H9 (cell line): ENCODE data around the gene GALT. TPM values are rescaled to one million over a fixed set of nuclear protein-coding genes. Genes with fewer than 3 reads are reported as not detected.

Source experiments
- DNase-seq: peaks from one replicate; pipeline ENCODE4 v3.0.0-alpha.2; 2017
- H2AFZ ChIP-seq: one replicate; pipeline ENCODE4 v1.6.1; 2013; ENCODE audit warnings: mild to moderate bottlenecking, low read length, control low read depth, moderate library complexity
- H2AK5ac ChIP-seq: 2 replicates; pipeline ENCODE4 v1.6.1; 2013; ENCODE audit warnings: low read length, control low read depth, mixed read lengths; ENCODE audit not compliant: insufficient read length
- H2BK120ac ChIP-seq: one replicate; pipeline ENCODE4 v1.6.1; 2013; ENCODE audit warnings: low read depth, mild to moderate bottlenecking, low read length, control low read depth, inconsistent platforms; ENCODE audit not compliant: poor library complexity, severe bottlenecking
- H2BK12ac ChIP-seq: 2 replicates; pipeline ENCODE4 v1.6.1; 2013; ENCODE audit warnings: low read length, control low read depth, mixed read lengths, low read depth; ENCODE audit not compliant: insufficient read length
- H2BK15ac ChIP-seq: 2 replicates; pipeline ENCODE4 v1.6.1; 2013; ENCODE audit warnings: low read depth, low read length, control low read depth
- H2BK20ac ChIP-seq: one replicate; pipeline ENCODE4 v1.6.1; 2013; ENCODE audit warnings: low read depth, mild to moderate bottlenecking, low read length, control low read depth, inconsistent platforms; ENCODE audit not compliant: poor library complexity, severe bottlenecking
- H2BK5ac ChIP-seq: 2 replicates; pipeline ENCODE4 v1.6.1; 2013; ENCODE audit warnings: low read length, control low read depth, mixed read lengths; ENCODE audit not compliant: insufficient read length
- H3K14ac ChIP-seq: 2 replicates; pipeline ENCODE4 v1.6.1; 2013; ENCODE audit warnings: low read length, control low read depth; ENCODE audit not compliant: insufficient read depth
- H3K18ac ChIP-seq: 2 replicates; pipeline ENCODE4 v1.6.1; 2013; ENCODE audit warnings: low read depth, mild to moderate bottlenecking, mixed read lengths, low read length, control low read depth; ENCODE audit not compliant: insufficient read length
- H3K23ac ChIP-seq: 2 replicates; pipeline ENCODE4 v1.6.1; 2013; ENCODE audit warnings: low read length, control low read depth, mixed read lengths, low read depth; ENCODE audit not compliant: insufficient read length
- H3K23me2 ChIP-seq: 2 replicates; pipeline ENCODE4 v1.6.1; 2013; ENCODE audit warnings: low read depth, mild to moderate bottlenecking, mixed read lengths, low read length, control low read depth; ENCODE audit not compliant: insufficient read length, poor library complexity, severe bottlenecking
- H3K27ac ChIP-seq: 2 replicates; pipeline ENCODE4 v1.5.1; 2013; ENCODE audit warnings: low read length, control low read depth, mixed read lengths, low read depth; ENCODE audit not compliant: insufficient read length
- H3K27me3 ChIP-seq: 2 replicates; pipeline ENCODE4 v1.6.1; 2013; ENCODE audit warnings: low read length, control low read depth, inconsistent platforms; ENCODE audit not compliant: insufficient read depth
- H3K4ac ChIP-seq: 2 replicates; pipeline ENCODE4 v1.6.1; 2013; ENCODE audit warnings: low read depth, mild to moderate bottlenecking, control low read depth, inconsistent platforms, low read length, moderate library complexity
- H3K4me1 ChIP-seq: 2 replicates; pipeline ENCODE4 v1.6.1; 2013; ENCODE audit warnings: low read length, control low read depth, inconsistent platforms; ENCODE audit not compliant: insufficient read depth
- H3K4me2 ChIP-seq: 2 replicates; pipeline ENCODE4 v1.6.1; 2013; ENCODE audit warnings: low read length, control low read depth, mixed read lengths; ENCODE audit not compliant: insufficient read length, insufficient read depth
- H3K56ac ChIP-seq: 2 replicates; pipeline ENCODE4 v1.6.1; 2013; ENCODE audit warnings: low read depth, mild to moderate bottlenecking, mixed read lengths, low read length, control low read depth; ENCODE audit not compliant: insufficient read length
- H3K79me1 ChIP-seq: 2 replicates; pipeline ENCODE4 v1.6.1; 2013; ENCODE audit warnings: low read depth, mild to moderate bottlenecking, moderate library complexity, low read length, control low read depth, inconsistent platforms; ENCODE audit not compliant: insufficient read depth, poor library complexity, severe bottlenecking
- H3K79me2 ChIP-seq: 2 replicates; pipeline ENCODE4 v1.6.1; 2013; ENCODE audit warnings: low read length, control low read depth, inconsistent platforms; ENCODE audit not compliant: insufficient read depth
- H3K9ac ChIP-seq: 2 replicates; pipeline ENCODE4 v1.6.1; 2013; ENCODE audit warnings: low read length, control low read depth, mixed read lengths; ENCODE audit not compliant: insufficient read length; ENCODE audit errors: extremely low read depth
- H3K9me3 ChIP-seq: one replicate; pipeline ENCODE4 v1.6.1; 2013; ENCODE audit warnings: low read depth, low read length, inconsistent platforms; ENCODE audit not compliant: control insufficient read depth
- H3T11ph ChIP-seq: one replicate; pipeline ENCODE4 v1.6.1; 2013; ENCODE audit warnings: mild to moderate bottlenecking, low read length, control low read depth, inconsistent platforms
- H4K20me1 ChIP-seq: one replicate; pipeline ENCODE4 v1.6.1; 2013; ENCODE audit not compliant: control insufficient read depth, insufficient read length, insufficient read depth
- H4K5ac ChIP-seq: 2 replicates; pipeline ENCODE4 v1.6.1; 2013; ENCODE audit warnings: low read depth, mild to moderate bottlenecking, mixed read lengths, low read length, control low read depth; ENCODE audit not compliant: insufficient read length
- H4K8ac ChIP-seq: replicated peaks from 2 replicates; pipeline ENCODE4 v1.6.1; 2013; ENCODE audit warnings: low read length, control low read depth, mixed read lengths, low read depth; ENCODE audit not compliant: insufficient read length
- H4K91ac ChIP-seq: 2 replicates; pipeline ENCODE4 v1.6.1; 2013; ENCODE audit warnings: low read depth, mild to moderate bottlenecking, moderate library complexity, mixed read lengths, low read length, control low read depth; ENCODE audit not compliant: insufficient read length
- H3K27ac Mint-ChIP-seq, 3 experiments: 2 replicates in 2 of 3; 3 replicates in 1 of 3; pipeline ENCODE4 v1.8.0; 2020 to 2021; ENCODE audit warnings: mixed read lengths in 3 of 3, mild to moderate bottlenecking in 1 of 3, moderate library complexity in 1 of 3
- H3K27me3 Mint-ChIP-seq: 2 replicates; pipeline ENCODE4 v1.8.0; 2021; ENCODE audit warnings: low read depth, mild to moderate bottlenecking, moderate library complexity, mixed read lengths
- H3K36me3 Mint-ChIP-seq, 3 experiments: 2 replicates in 2 of 3; 3 replicates in 1 of 3; pipeline ENCODE4 v1.8.0; 2020 to 2021; ENCODE audit warnings: low read depth in 3 of 3, mixed read lengths in 3 of 3; ENCODE audit not compliant: insufficient read depth in 1 of 3
- H3K4me1 Mint-ChIP-seq, 2 experiments: 2 replicates each; pipeline ENCODE4 v1.8.0; 2020; ENCODE audit warnings: mixed read lengths in 2 of 2
- H3K4me3 Mint-ChIP-seq, 2 experiments: 2 replicates in 1 of 2; 3 replicates in 1 of 2; pipeline ENCODE4 v1.8.0; 2020 to 2021; ENCODE audit warnings: mild to moderate bottlenecking in 2 of 2, mixed read lengths in 2 of 2, moderate library complexity in 1 of 2
- H3K9me3 Mint-ChIP-seq, 2 experiments: 2 replicates in 1 of 2; 3 replicates in 1 of 2; pipeline ENCODE4 v1.8.0; 2020; ENCODE audit warnings: mild to moderate bottlenecking in 2 of 2, mixed read lengths in 2 of 2, moderate library complexity in 1 of 2
- CTCF ChIP-seq: fragments of 200-600 bp; sonication (generic); conservative IDR thresholded peaks from 3 replicates; pipeline ENCODE4 v1.8.0; 2021; ENCODE audit warnings: antibody characterized with exemption, mild to moderate bottlenecking
- WGBS: extraction: QIAGEN DNeasy Blood & Tissue Kit; methylation state at CpG from one replicate; pipeline ENCODE4 v1.1.7; 2013; ENCODE audit warnings: missing lambda C conversion rate, low lambda C conversion rate, mixed read lengths; ENCODE audit not compliant: insufficient read length; ENCODE audit errors: extremely low coverage; 5-methylcytosine and 5-hydroxymethylcytosine counted together
- total RNA-seq: library from RNA; stranded (reverse); gene quantifications from 2 replicates; pipeline ENCODE4 v1.2.1, GENCODE V29; 2021

The GALT gene
- total RNA-seq, 1 experiment from 2014 or later, result 41.5 TPM

- no peak overlapping the region for H3K56ac ChIP-seq
- H3K9me3 ChIP-seq, result no peaks in the 10 kb centered on the region
- H3K9me3 Mint-ChIP-seq, result peaks cover 0 to 6% of the 10 kb centered on the region in 2 experiments; a peak in 2 of 5 replicates
- peaks cover 43% of the 10 kb centered on the region for H3K27me3 ChIP-seq
- H4K20me1 ChIP-seq, result no peaks in the 10 kb centered on the region
- WGBS, result no CpG with 5 or more reads among the region's 39 CpGs
- no peak overlapping the region for H4K5ac ChIP-seq
- no peak overlapping the region for H2BK20ac ChIP-seq
- H2BK5ac ChIP-seq, result no peak overlapping the region
- no peaks in the 10 kb centered on the region; a peak in 2 of 7 replicates for H3K36me3 Mint-ChIP-seq
- H3K27me3 Mint-ChIP-seq, result peaks cover 67% of the 10 kb centered on the region
- H3K23me2 ChIP-seq, result peaks cover 16% of the 10 kb centered on the region
- no peak for DNase-seq
- no peak overlapping the region for H3K23ac ChIP-seq
- H2AK5ac ChIP-seq, result no peak overlapping the region
- H3K14ac ChIP-seq, result no peak overlapping the region
- no peak overlapping the region for H3K27ac ChIP-seq
- no peak overlapping the region for H2BK15ac ChIP-seq
- no peak overlapping the region for H3K18ac ChIP-seq
- no peaks in the 10 kb centered on the region for H3K79me1 ChIP-seq
- no peaks in the 10 kb centered on the region for H3K79me2 ChIP-seq
- no peak overlapping the region for H3K4me3 Mint-ChIP-seq
- no peak overlapping the region for H2BK120ac ChIP-seq
- H3K4me1 Mint-ChIP-seq, result peaks cover 17 to 34% of the 10 kb centered on the region in 2 experiments
- no peak for TF ChIP-seq CTCF
- no peak overlapping the region for H2BK12ac ChIP-seq
- 0 out of 2 replicates have a peak, but pooled peaks cover 3% of the 10 kb centered on the region for H3K4me1 ChIP-seq
- no peak overlapping the region for H4K91ac ChIP-seq
- H3T11ph ChIP-seq, result no peak overlapping the region
- no peak overlapping the region for H2AFZ ChIP-seq
- no peak overlapping the region for H3K9ac ChIP-seq
- no peak overlapping the region for H3K4me2 ChIP-seq
- no peak overlapping the region for H3K4ac ChIP-seq
- no peak overlapping the region for H3K27ac Mint-ChIP-seq
- no peak overlapping the region for H4K8ac ChIP-seq
These were observed 21.8 kb upstream of the GALT start for GRCh38 chr9:34624475-34625185.
